B cell (primary cell): ENCODE results near the gene TM4SF20. TPM values are rescaled to one million over a fixed set of nuclear protein-coding genes. Genes with fewer than 3 reads are reported as not detected.
"Not testable (repeated sequence)": the region's sequence is repeated elsewhere in the genome, so short reads cannot be mapped to it uniquely, and the experiment has no call there.

Experiments
- ATAC-seq: fragments of 200-7000 bp; cut with Tn5 transposase; one replicate; pipeline ENCODE4 v1.10.0; 2021; ENCODE audit warnings: low read depth, mild to moderate bottlenecking, moderate number of reproducible peaks, moderate library complexity
- CTCF ChIA-PET: fragments of 350-600 bp; sonication (Branson Sonifier 250); formaldehyde crosslinking; loops from one replicate; lab custom pipeline; 2021; ENCODE audit warnings: antibody characterized with exemption, inconsistent platforms; lab: Charles Lee
- POLR2A ChIA-PET: fragments of 350-600 bp; sonication (Branson Sonifier 250); formaldehyde crosslinking; loops from one replicate; lab custom pipeline; 2021; ENCODE audit warnings: antibody characterized with exemption; lab: Charles Lee
- DNase-seq: peaks from one replicate; pipeline ENCODE4 v3.0.0; 2013
- H2AFZ ChIP-seq: 2 replicates; pipeline ENCODE4 v1.6.1; 2012; ENCODE audit warnings: mild to moderate bottlenecking, low read depth, low read length; ENCODE audit not compliant: insufficient read depth, poor library complexity, severe bottlenecking
- H3K27ac ChIP-seq, 2 donors: 1 replicate in 1 of 2; 2 replicates in 1 of 2; pipeline ENCODE4 v1.5.1; 2012 to 2013; ENCODE audit warnings: low read length in 2 of 2, mild to moderate bottlenecking in 2 of 2, moderate library complexity in 1 of 2
- H3K27me3 ChIP-seq, 4 experiments: fragments of 200-600 bp in 1 of 4; sonication (generic) in 1 of 4; replicated peaks in 1 of 4; 1 replicate in 2 of 4; 2 replicates in 2 of 4; pipeline versions ENCODE4 v1.6.1 to v1.7.0; 2013 to 2016; ENCODE audit warnings: low read length in 3 of 4, mild to moderate bottlenecking in 2 of 4, mixed read lengths in 1 of 4, moderate library complexity in 1 of 4; ENCODE audit not compliant: insufficient read depth in 4 of 4, control insufficient read depth in 3 of 4; ENCODE audit errors: control extremely low read depth in 1 of 4
- H3K36me3 ChIP-seq, 2 experiments: replicated peaks in 1 of 2; 1 replicate in 1 of 2; 2 replicates in 1 of 2; pipeline versions ENCODE4 v1.6.1 to v1.7.1; 2013; ENCODE audit warnings: low read length in 1 of 2; ENCODE audit not compliant: insufficient read depth in 2 of 2, control insufficient read depth in 1 of 2; ENCODE audit errors: control extremely low read depth in 1 of 2, extremely low read depth in 1 of 2
- H3K4me1 ChIP-seq, 2 donors: fragments of 200-600 bp in 1 of 2; sonication (generic) in 1 of 2; 1 replicate in 1 of 2; 2 replicates in 1 of 2; pipeline versions ENCODE4 v1.5.1 to v1.6.1; 2013 to 2017; ENCODE audit warnings: low read length in 2 of 2; ENCODE audit not compliant: control insufficient read depth in 2 of 2, insufficient read depth in 2 of 2
- H3K4me2 ChIP-seq: replicated peaks from 2 replicates; pipeline ENCODE3; 2012; ENCODE audit warnings: mild to moderate bottlenecking, low read depth, low read length; ENCODE audit not compliant: poor library complexity, severe bottlenecking
- H3K4me3 ChIP-seq, 5 experiments: fragments of 200-600 bp in 1 of 5; sonication (generic) in 1 of 5; 1 replicate in 3 of 5; 2 replicates in 2 of 5; pipeline versions ENCODE4 v1.5.1 to v1.7.0; 2011 to 2016; ENCODE audit warnings: low read length in 4 of 5, mild to moderate bottlenecking in 4 of 5, low read depth in 2 of 5, control low read depth in 1 of 5, moderate library complexity in 1 of 5; ENCODE audit not compliant: insufficient read depth in 1 of 5; ENCODE audit errors: control extremely low read depth in 1 of 5, extremely low read depth in 1 of 5
- H3K79me2 ChIP-seq: fragments of 200-600 bp; sonication (generic); one replicate; pipeline ENCODE4 v1.6.0; 2016; ENCODE audit warnings: low read length; ENCODE audit not compliant: control insufficient read depth, insufficient read depth
- H3K9ac ChIP-seq: fragments of 200-600 bp; sonication (generic); 2 replicates; pipeline ENCODE4 v1.6.1; 2017; ENCODE audit warnings: mild to moderate bottlenecking, low read length, moderate library complexity
- H3K9me3 ChIP-seq, 3 donors: one replicate each; pipeline versions ENCODE4 v1.6.1 to v1.7.1; 2013; ENCODE audit warnings: low read length in 2 of 3; ENCODE audit not compliant: control insufficient read depth in 2 of 3, insufficient read depth in 1 of 3; ENCODE audit errors: control extremely low read depth in 1 of 3
- H4K20me1 ChIP-seq: 2 replicates; pipeline ENCODE4 v1.6.0; 2012; ENCODE audit warnings: mild to moderate bottlenecking, low read length; ENCODE audit not compliant: insufficient read depth, control insufficient read depth, poor library complexity, severe bottlenecking
- H3K27ac Mint-ChIP-seq: one replicate; pipeline ENCODE4 v1.8.0; 2021; ENCODE audit warnings: mixed read lengths
- H3K27me3 Mint-ChIP-seq: one replicate; pipeline ENCODE4 v1.8.0; 2021; ENCODE audit warnings: mixed read lengths
- H3K4me1 Mint-ChIP-seq: one replicate; pipeline ENCODE4 v1.8.0; 2021; ENCODE audit warnings: mixed read lengths
- H3K4me3 Mint-ChIP-seq: one replicate; pipeline ENCODE4 v1.8.0; 2021; ENCODE audit warnings: mixed read lengths
- H3K9me3 Mint-ChIP-seq: one replicate; pipeline ENCODE4 v1.8.0; 2022; ENCODE audit warnings: mixed read lengths; ENCODE audit not compliant: insufficient read depth
- CTCF ChIP-seq: fragments of 200-600 bp; IDR thresholded peaks from one replicate; pipeline ENCODE4 v1.8.0; 2022; ENCODE audit warnings: antibody characterized with exemption, mild to moderate bottlenecking
- EZH2 ChIP-seq: IDR thresholded peaks from 2 replicates; pipeline ENCODE4 v1.6.1; 2012; ENCODE audit warnings: borderline replicate concordance, low read depth, mild to moderate bottlenecking, moderate library complexity, low read length; ENCODE audit not compliant: insufficient read depth, poor library complexity, severe bottlenecking
- WGBS: methylation state at CpG from one replicate; pipeline ENCODE4 v1.1.5; 2013; ENCODE audit warnings: missing lambda C conversion rate; ENCODE audit not compliant: insufficient coverage; 5-methylcytosine and 5-hydroxymethylcytosine counted together
- intact Hi-C: fragments of 100-400 bp; cut with micrococcal nuclease; formaldehyde crosslinking; loops from one replicate; pipeline ENCODE4 v1.10.0; 2022
- polyA plus RNA-seq: library from polyadenylated mRNA; depleted of rRNA; stranded (reverse); fragments of >200 nt; gene quantifications from 2 replicates; pipeline ENCODE4 v1.2.3, GENCODE V29; 2012
- total RNA-seq, 2 donors: library from RNA; stranded (reverse); fragments of 120-200 nt in 1 of 2; gene quantifications; 1 replicate in 1 of 2; 2 replicates in 1 of 2; pipeline versions ENCODE4 v1.2.3 to v1.2.4, GENCODE V29; 2013 to 2022

The TM4SF20 gene
- total and polyA plus RNA-seq, 2 donors (not counting 1 experiment from before 2014, with no cell fraction given): not detected

- H3K79me2 ChIP-seq: no peaks in the 10 kb centered on the region
- DNase-seq (no peak), ATAC-seq (no peak)
- H3K27me3 ChIP-seq: no peaks in the 10 kb centered on the region
- H3K27ac ChIP-seq: peak overlapping the region; percentile 79 to 82
- H3K9me3 ChIP-seq: peaks cover 0 to 3% (median 2%) of the 10 kb centered on the region in 3 donors
- Mint-ChIP-seq H3K27ac (peak overlapping the region; percentile 18), H3K27me3 (no peaks in the 10 kb centered on the region), H3K4me3 (no peak overlapping the region), H3K9me3 (no peaks in the 10 kb centered on the region), H3K4me1 (peaks cover 30% of the 10 kb centered on the region)
- CTCF ChIA-PET: interaction anchor here (2.1 kb wide), 1 partner anchor 19 kb away, joined by 10 read pairs; no protein-coding TSS in a partner anchor
- no peak overlapping the region for H2AFZ ChIP-seq
- intact Hi-C loops: loop anchor here (10.0 kb wide), 1 partner anchor 62 kb away; the partner anchor contains the start of gene MFF
- no peak overlapping the region for H3K4me2 ChIP-seq
- H3K4me1 ChIP-seq: peaks cover 18 to 31% of the 10 kb centered on the region in 2 donors
- H3K36me3 ChIP-seq: no peaks in the 10 kb centered on the region
- no peak overlapping the region for H3K9ac ChIP-seq
- no peak for TF ChIP-seq EZH2
- no peak for TF ChIP-seq CTCF
- no CpG with 5 or more reads among the region's 6 CpGs for WGBS
- no peaks in the 10 kb centered on the region for H4K20me1 ChIP-seq
- no peak overlapping the region for H3K4me3 ChIP-seq
- POLR2A ChIA-PET: interaction anchor here (0.6 kb wide), 1 partner anchor 18 kb away, joined by 7 read pairs; no protein-coding TSS in a partner anchor
These were observed 7.5 kb upstream of the TM4SF20 start for GRCh38 chr2:227386630-227387029.

- Histone ChIP-seq H3K27me3 (no peaks in the 10 kb centered on the region), H2AFZ (no peak overlapping the region), H3K4me2 (no peak overlapping the region), H3K36me3 (no peaks in the 10 kb centered on the region), H3K9me3 (peaks cover 0 to 3% (median 2%) of the 10 kb centered on the region in 3 donors), H3K27ac (no peak overlapping the region), H3K4me1 (peaks cover 18 to 31% of the 10 kb centered on the region in 2 donors), H4K20me1 (no peaks in the 10 kb centered on the region), H3K9ac (no peak overlapping the region), H3K79me2 (no peaks in the 10 kb centered on the region), H3K4me3 (no peak overlapping the region)
- intact Hi-C loops: loop anchor here (10.0 kb wide), 1 partner anchor 59 kb away; the partner anchor contains the start of gene MFF
- WGBS: 93% methylated on average over 3 of the region's 3 CpGs
- H3K9me3 Mint-ChIP-seq: no peaks in the 10 kb centered on the region
- H3K27me3 Mint-ChIP-seq: no peaks in the 10 kb centered on the region
- peak overlapping the region; percentile 55 for H3K27ac Mint-ChIP-seq
- no peak overlapping the region for H3K4me3 Mint-ChIP-seq
- ATAC-seq (no peak), DNase-seq (no peak)
- TF ChIP-seq EZH2 (no peak), CTCF (no peak)
- POLR2A ChIA-PET: no interaction called here
- CTCF ChIA-PET: no interaction called here
- peaks cover 30% of the 10 kb centered on the region for H3K4me1 Mint-ChIP-seq
These were observed 4.6 kb upstream of the TM4SF20 start for GRCh38 chr2:227383686-227384085.

- Mint-ChIP-seq H3K4me1 (peaks cover 25% of the 10 kb centered on the region), H3K27ac (peak overlapping the region; percentile 29)
- H3K4me3 ChIP-seq, H3K36me3 ChIP-seq, H3K4me2 ChIP-seq, H3K9me3 ChIP-seq, H3K27me3 Mint-ChIP-seq, H3K27ac ChIP-seq, H3K27me3 ChIP-seq, H4K20me1 ChIP-seq, H3K9me3 Mint-ChIP-seq, ATAC-seq, H3K9ac ChIP-seq, H2AFZ ChIP-seq, CTCF ChIA-PET, POLR2A ChIA-PET, H3K4me3 Mint-ChIP-seq, H3K79me2 ChIP-seq, DNase-seq: not testable (repeated sequence)
- intact Hi-C loops: loop anchor here (10.0 kb wide), 1 partner anchor 58 kb away; the partner anchor contains the start of gene MFF
- peaks cover 18 to 25% of the 10 kb centered on the region in 2 donors for H3K4me1 ChIP-seq
- no CpG with 5 or more reads among the region's 2 CpGs for WGBS
These were observed 3.2 kb upstream of the TM4SF20 start for GRCh38 chr2:227382241-227382835.
